ENCODE results near the gene PLCG2. TPM values are rescaled to one million over a fixed set of nuclear protein-coding genes. Genes with fewer than 3 reads are reported as not detected.
"Not testable (repeated sequence)": the region's sequence is repeated elsewhere in the genome, so short reads cannot be mapped to it uniquely, and the experiment has no call there.

PLCG2 gene
- total RNA-seq, 1 experiment from 2014 or later = 1.9 TPM

DNA sequence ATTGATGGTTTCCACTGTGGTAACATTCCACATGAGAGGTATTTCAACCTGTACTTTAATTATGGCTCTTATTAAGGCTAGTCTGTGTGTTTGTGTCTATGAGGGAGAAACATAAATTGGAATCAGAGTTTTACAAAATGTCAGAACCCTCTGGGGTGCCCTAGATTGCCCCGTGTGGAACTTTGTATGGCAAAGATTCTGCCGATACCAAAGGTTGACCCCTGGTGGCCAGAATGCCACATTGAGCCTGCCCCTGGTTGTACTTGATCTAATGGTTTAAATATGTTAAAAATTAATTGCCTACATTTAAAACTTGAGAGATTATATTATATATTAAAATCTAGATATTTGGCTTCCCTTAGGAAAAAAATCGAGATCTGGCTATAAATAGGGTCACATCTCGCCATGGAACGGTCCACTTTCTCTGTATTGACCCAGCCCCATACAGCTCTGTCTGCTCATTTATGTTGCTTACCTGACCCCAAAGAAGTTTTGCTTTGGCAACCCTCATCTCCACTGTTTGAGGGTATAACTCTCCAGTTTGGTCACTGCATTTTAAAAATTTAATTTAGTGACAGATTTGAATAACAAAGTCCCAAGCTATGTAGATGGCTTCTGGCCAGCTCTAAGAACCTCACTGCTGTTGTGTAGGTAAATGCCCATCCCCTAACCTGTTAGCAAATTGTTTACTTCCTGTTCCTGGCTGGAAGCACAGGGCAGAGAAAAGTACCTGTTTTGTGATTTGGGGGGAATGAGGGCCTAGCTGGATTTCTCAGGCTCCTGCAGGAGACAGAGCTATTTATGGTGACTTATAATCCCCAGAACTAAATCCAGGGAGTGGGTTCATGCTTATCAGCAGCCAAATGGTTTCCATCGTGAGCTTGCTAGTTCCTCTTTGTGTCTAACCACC is 95.0 kb downstream of the PLCG2 start:
- DNase-seq (ENCODE audit: low read depth) = peak; percentile 26

DNA sequence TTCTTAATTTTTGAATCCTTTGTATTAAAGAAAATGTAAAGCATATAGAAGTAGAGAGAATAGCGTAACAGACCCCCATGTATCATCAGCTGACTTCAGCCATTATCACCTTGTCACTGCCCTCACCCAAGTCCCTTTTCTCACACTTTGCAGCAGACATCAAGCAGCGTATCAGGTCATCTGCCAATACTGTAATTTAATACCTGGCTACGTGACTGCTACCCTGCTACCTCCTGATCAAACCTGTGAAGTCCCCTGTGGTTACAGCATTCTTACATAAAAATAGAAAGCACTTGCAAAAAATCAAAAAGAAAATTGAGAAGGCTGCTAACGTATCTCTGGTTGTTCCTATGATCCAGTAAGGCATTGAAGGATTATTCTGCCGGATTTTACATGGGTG is 96.4 kb downstream of the PLCG2 start:
- no peak for DNase-seq (ENCODE audit: low read depth)

DNA sequence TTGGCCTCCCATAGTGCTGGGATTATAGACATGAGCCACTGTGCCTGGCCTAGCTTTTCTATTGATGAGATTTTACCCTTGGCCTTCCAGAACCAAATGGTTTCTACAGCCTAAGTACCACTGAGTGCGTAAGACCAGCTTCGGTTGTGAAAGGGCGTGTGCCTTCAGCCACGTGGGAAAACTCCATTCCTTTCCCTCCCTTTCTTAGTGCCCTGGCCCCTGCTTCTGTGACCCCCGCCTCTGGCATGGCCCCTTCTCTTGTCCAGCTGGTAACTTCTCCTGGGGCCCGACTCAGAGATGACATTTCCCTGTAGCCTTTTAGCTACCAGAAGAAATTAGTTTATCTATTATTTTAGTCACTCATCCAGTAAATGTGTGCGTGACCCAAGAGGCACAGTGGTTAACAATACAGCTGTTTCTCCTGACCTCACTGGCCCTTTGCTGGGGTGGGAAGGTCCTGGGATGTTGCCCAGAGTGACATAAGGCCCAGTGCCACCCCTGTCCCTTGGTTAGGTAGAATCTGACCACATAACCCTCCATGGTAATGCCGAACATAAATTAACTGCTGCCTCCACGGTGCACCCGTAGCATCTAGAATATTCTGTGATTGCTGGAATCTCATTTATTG is 97.3 kb downstream of the PLCG2 start:
- DNase-seq (ENCODE audit: low read depth) = no peak

- DNase-seq (ENCODE audit: low read depth) = not testable (repeated sequence)
These were observed 98.4 kb downstream of the PLCG2 start for GRCh38 chr16:81877490-81877889.

DNA sequence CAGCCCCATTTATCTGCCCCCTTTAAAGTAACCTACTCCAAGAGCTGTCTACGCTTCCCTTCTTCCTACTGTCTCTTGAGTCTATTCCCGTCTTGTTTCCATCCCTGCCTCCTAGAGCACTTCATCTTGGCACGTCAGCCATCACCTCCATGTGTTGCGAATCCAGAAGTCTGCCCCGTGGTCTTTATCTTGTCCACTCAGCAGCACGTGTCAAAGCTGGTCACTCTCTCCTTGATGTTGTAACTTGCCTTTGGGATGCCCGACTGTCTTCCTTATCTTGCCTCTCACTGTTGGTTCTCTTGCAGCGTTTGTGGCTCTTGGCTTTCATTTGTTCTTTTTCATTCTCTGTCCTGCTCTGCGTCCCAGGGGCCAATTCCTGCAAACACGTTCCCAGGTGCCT is 99.4 kb downstream of the PLCG2 start:
- no peak for DNase-seq (ENCODE audit: low read depth)

GRCh38 chr16:81879625-81880024 is 100.5 kb downstream of the PLCG2 start:
- DNase-seq (ENCODE audit: low read depth) = no peak

- no peak for DNase-seq (ENCODE audit: low read depth)
These were observed 101.7 kb downstream of the PLCG2 start for GRCh38 chr16:81880816-81881215.

GRCh38 chr16:81881228-81881627 is 102.1 kb downstream of the PLCG2 start:
- DNase-seq (ENCODE audit: low read depth) = no peak

- no peak for DNase-seq (ENCODE audit: low read depth)
These were observed 103.5 kb downstream of the PLCG2 start for GRCh38 chr16:81882559-81882958.

DNA sequence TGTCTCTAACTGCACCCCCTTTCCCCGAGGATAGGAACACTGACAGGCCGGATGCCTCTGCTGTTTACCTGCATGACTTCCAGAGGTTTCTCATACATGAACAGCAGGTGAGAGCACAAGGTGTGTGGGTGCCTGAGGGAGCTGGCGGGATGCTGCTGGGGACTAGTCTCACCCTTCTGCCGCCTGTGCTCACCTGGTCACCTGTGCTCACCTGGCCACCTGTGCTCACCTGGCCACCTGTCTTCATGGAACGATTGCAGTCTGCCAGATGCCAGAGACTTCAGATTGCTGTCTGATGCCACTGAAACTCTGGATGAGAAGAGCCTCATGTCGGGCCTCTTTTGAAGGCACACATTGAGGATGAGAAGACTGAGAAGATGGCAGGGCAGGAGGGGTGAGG is 104.1 kb downstream of the PLCG2 start:
- no peak for DNase-seq (ENCODE audit: low read depth)

- peak; percentile 48 for DNase-seq (ENCODE audit: low read depth)
These were observed 107.0 kb downstream of the PLCG2 start for GRCh38 chr16:81885976-81886586.

- no peak for DNase-seq (ENCODE audit: low read depth)
These were observed 109.7 kb downstream of the PLCG2 start for GRCh38 chr16:81888520-81889394.

GRCh38 chr16:81891736-81892364 is 112.8 kb downstream of the PLCG2 start:
- DNase-seq (ENCODE audit: low read depth) = peak; percentile 41

- DNase-seq (ENCODE audit: low read depth) = no peak
These were observed 115.5 kb downstream of the PLCG2 start for GRCh38 chr16:81894592-81894991.

DNA sequence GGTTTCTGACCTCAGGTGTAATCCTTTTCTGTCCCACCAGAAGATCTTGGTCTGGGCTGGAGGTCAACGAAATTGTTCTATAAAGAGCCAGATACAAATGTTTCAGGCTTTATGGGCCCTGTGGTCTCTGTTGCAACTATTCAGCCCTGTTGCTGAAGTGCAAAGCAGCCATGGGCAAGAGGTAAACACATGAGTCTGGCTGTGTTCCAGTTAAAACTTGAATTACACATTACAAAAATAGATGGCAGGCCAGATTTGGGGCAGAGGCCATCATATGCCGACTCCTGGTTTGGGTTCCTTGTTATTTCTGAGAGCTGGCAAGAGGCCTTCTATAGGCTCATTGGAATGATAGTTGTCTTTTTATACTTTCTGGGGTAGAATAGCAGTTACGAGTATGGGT is 117.8 kb downstream of the PLCG2 start:
- no peak for DNase-seq (ENCODE audit: low read depth)

GRCh38 chr16:81899601-81900000 is 120.5 kb downstream of the PLCG2 start:
- DNase-seq (ENCODE audit: low read depth) = no peak

DNA sequence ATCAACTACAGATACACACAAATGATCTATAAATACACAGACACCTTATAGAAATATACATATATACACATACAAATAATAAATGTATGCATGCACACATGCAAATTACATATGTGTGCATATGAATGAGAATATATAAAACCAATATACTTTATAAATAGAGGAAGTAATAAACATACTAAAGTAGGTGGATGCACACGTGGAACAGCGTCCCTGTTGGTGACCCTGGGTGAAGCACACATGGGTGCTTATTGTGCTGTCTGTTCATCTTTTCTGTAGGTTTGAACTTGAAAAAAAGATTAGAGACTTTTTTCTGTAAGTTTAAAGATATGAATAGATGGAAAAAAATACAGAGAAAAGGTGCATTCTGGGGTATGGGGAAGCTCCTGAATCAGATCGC is 120.9 kb downstream of the PLCG2 start:
- no peak for DNase-seq (ENCODE audit: low read depth)

- DNase-seq (ENCODE audit: low read depth) = no peak
These were observed 121.4 kb downstream of the PLCG2 start for GRCh38 chr16:81900456-81900855.

DNA sequence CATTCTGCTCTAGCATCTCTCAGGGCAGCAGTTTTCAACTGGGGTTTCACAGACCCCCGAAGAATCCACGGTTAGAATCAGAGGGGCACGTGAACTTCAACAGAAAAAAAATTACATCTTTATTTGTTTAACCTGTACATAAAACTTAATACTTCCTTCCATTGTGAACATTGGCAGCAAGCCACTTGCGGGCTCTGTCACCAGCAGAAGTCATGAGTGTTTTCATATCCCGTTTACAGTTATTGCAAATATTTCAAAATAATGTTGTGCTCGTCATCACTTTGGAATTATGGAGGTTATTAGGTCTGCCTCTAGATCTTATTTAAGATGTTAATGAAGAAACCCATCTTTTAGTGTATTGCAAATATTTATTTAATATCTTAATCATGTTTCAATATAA is 122.4 kb downstream of the PLCG2 start:
- DNase-seq (ENCODE audit: low read depth) = peak; percentile 30

DNA sequence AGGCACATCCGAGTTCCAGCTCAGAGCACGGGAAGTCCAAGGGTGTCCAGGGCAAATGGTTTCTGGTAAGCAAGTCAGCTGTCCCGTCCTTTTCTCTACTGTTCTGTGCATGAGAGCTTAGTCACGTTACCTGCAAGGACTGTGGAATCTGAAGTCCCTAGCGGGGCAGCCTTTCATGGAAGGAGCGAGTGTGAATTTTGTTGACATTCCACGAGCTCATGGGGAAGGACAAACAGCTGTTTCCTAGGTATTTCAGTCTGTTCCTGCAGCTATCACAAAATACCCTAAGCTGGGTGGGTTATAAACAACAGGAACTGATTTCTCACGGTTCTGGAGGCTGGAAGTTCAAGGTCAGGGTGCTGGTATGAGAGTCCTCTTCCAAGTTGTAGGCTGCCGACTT is 122.9 kb downstream of the PLCG2 start:
- DNase-seq (ENCODE audit: low read depth) = no peak

DNA sequence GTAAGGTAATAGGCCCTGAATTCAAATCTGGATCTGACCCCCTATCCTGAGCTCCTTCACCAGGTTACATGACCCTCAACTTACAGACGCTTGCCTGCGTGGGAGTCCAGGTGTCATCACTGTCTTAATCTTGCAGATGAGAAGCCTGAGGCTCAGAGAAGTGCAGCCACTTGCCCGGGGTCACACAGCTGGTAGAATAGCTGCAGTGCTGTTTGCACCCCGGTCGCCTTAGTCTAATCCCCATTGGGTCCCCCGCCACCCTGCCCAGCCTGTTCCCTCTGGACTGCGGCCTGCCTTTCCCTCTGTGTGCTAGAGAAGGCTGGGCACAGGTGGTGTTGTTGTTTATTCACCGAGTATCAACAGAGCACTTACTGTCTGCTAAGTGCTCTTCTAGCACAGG is 125.2 kb downstream of the PLCG2 start:
- no peak for DNase-seq (ENCODE audit: low read depth)
